Upper lobe of right lung (tissue), 1 donor: ENCODE results near the gene DDX41. TPM values are rescaled to one million over a fixed set of nuclear protein-coding genes. Genes with fewer than 3 reads are reported as not detected.
A peak's percentile ranks its signal among the peaks of the same experiment; 100 is the strongest.
"Not testable (repeated sequence)": the region's sequence is repeated elsewhere in the genome, so short reads cannot be mapped to it uniquely, and the experiment has no call there.

Experiments
- ATAC-seq: fragments of 200-7000 bp; cut with Tn5 transposase; one replicate; pipeline ENCODE4 v1.9.1; 2020; ENCODE audit warnings: mild to moderate bottlenecking, moderate library complexity
- DNase-seq: peaks from one replicate; pipeline ENCODE4 v3.0.0-alpha.2; 2020
- H3K27ac ChIP-seq: fragments of 200-600 bp; one replicate; pipeline ENCODE4 v1.8.0; 2022
- H3K27me3 ChIP-seq: fragments of 200-600 bp; one replicate; pipeline ENCODE4 v1.8.0; 2022; ENCODE audit warnings: mild to moderate bottlenecking
- H3K36me3 ChIP-seq: fragments of 200-600 bp; one replicate; pipeline ENCODE4 v1.8.0; 2022
- H3K4me1 ChIP-seq: fragments of 200-600 bp; one replicate; pipeline ENCODE4 v1.8.0; 2022
- H3K4me3 ChIP-seq: fragments of 200-600 bp; one replicate; pipeline ENCODE4 v1.8.0; 2022; ENCODE audit warnings: mild to moderate bottlenecking
- H3K9me3 ChIP-seq: fragments of 200-600 bp; one replicate; pipeline ENCODE4 v1.8.0; 2022
- intact Hi-C: fragments of 100-400 bp; cut with DNase I; formaldehyde crosslinking; loops from one replicate; pipeline ENCODE4 v1.11.0; 2022
- long read RNA-seq: library from polyadenylated mRNA; unstranded; transcript quantifications from one replicate; pipeline ENCODE4 v2.0.0, GENCODE V29; 2021
- total RNA-seq: library from RNA; stranded (reverse); fragmentation: NEBNext Ultra II Directional; extraction: Animal tissue kit (Norgen Biotek cat#: 25700); gene quantifications from one replicate; pipeline ENCODE4 v1.2.1, GENCODE V29; 2021
- TF ChIP-seq, protein P1 (sequence below): fragments of 200-600 bp; IDR thresholded peaks from one replicate; pipeline ENCODE4 v1.8.0; 2022; ENCODE audit warnings: antibody characterized with exemption
- donor health status: DM: no; HTN: yes; CAD: no; lungs with severe emphysema.

DDX41 gene
- 61.6 TPM for total RNA-seq
- long read RNA-seq, transcript DDX41-208 (17 exons, 2,607 nt), result major isoform, 25 of 48 reads
- long read RNA-seq, partial matches to known transcripts, result 12 of 48 reads
- long read RNA-seq, other reads (novel, unspliced or antisense), result 6 of 48 reads

- intact Hi-C loops, result no loop called here
These were observed at the start of gene DDX41 for GRCh38 chr5:177516601-177517568. Gene DDX41, minus strand, starts transcription at chr5:177516961. Its CDS starts 16 bp downstream, at chr5:177516945.

GRCh38 chr5:177565046-177565445, 48.3 kb upstream of the DDX41 start:
- no peak overlapping the region for H3K4me3 ChIP-seq
- no peaks in the 10 kb centered on the region for H3K36me3 ChIP-seq
- peaks cover 12% of the 10 kb centered on the region for H3K27me3 ChIP-seq
- intact Hi-C loops, result no loop called here
- TF ChIP-seq, protein P1, sequence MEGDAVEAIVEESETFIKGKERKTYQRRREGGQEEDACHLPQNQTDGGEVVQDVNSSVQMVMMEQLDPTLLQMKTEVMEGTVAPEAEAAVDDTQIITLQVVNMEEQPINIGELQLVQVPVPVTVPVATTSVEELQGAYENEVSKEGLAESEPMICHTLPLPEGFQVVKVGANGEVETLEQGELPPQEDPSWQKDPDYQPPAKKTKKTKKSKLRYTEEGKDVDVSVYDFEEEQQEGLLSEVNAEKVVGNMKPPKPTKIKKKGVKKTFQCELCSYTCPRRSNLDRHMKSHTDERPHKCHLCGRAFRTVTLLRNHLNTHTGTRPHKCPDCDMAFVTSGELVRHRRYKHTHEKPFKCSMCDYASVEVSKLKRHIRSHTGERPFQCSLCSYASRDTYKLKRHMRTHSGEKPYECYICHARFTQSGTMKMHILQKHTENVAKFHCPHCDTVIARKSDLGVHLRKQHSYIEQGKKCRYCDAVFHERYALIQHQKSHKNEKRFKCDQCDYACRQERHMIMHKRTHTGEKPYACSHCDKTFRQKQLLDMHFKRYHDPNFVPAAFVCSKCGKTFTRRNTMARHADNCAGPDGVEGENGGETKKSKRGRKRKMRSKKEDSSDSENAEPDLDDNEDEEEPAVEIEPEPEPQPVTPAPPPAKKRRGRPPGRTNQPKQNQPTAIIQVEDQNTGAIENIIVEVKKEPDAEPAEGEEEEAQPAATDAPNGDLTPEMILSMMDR, result no peak
- no peaks in the 10 kb centered on the region for H3K9me3 ChIP-seq
- H3K27ac ChIP-seq, result no peak overlapping the region
- DNase-seq (no peak), ATAC-seq (no peak)
- H3K4me1 ChIP-seq, result no peaks in the 10 kb centered on the region

More at GRCh38 chr5:177516601-177517568, at the start of gene DDX41:
- H3K4me1 ChIP-seq, result peaks cover 8% of the 10 kb centered on the region
- peak within 1 kb of the TSS; percentile 95 for H3K4me3 ChIP-seq
- peaks cover 67% of the 10 kb centered on the region for H3K36me3 ChIP-seq
- H3K27ac ChIP-seq, result peak within 1 kb of the TSS; percentile 85
- ATAC-seq (peak; percentile 94), DNase-seq (peak; percentile 97)
- TF ChIP-seq, protein P1, result no peak
- H3K9me3 ChIP-seq, result no peaks in the 10 kb centered on the region
- no peaks in the 10 kb centered on the region for H3K27me3 ChIP-seq

DNA sequence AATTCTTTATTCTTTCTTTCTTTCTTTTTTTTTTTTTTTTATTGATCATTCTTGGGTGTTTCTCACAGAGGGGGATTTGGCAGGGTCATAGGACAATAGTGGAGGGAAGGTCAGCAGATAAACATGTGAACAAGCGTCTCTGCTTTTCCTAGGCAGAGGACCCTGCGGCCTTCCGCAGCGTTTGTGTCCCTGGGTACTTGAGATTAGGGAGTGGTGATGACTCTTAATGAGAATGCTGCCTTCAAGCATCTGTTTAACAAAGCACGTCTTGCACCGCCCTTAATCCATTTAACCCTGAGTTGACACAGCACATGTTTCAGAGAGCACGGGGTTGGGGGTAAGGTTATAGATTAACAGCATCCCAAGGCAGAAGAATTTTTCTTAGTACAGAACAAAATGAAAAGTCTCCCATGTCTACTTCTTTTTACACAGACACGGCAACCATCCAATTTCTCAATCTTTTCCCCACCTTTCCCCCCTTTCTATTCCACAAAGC, 42.7 kb upstream of the DDX41 start:
- H3K9me3 ChIP-seq, H3K27ac ChIP-seq, H3K4me3 ChIP-seq, H3K27me3 ChIP-seq, H3K36me3 ChIP-seq, DNase-seq, ATAC-seq, intact Hi-C loops, H3K4me1 ChIP-seq: not testable (repeated sequence)

DNA sequence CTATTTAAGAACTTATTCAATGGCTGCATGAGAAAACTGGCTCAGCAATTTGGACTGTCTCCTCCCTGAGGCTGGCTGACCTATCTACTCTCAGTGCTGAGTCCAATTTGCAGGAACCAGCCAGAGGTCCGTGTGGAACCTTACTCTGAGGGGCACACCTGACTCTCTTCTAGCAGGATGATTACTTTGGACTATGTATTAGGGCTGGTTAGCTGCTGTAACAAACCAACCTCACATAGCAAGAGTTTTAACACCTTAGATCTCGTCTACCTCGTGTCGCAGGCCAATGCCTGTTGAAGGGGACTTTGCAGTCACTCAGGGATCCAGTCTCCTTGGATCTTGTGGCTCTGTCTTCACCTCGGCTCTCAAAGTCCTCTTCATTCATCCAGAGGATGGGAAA, 41.0 kb upstream of the DDX41 start:
- DNase-seq (no peak), ATAC-seq (no peak)
- intact Hi-C loops, result no loop called here
- no peak overlapping the region for H3K27ac ChIP-seq
- H3K27me3 ChIP-seq, result no peaks in the 10 kb centered on the region
- H3K36me3 ChIP-seq, result no peaks in the 10 kb centered on the region
- H3K4me3 ChIP-seq, result no peak overlapping the region
- H3K9me3 ChIP-seq, result no peaks in the 10 kb centered on the region
- H3K4me1 ChIP-seq, result peaks cover 7% of the 10 kb centered on the region
- TF ChIP-seq, protein P1, result no peak

- Histone ChIP-seq H3K27ac (no peak overlapping the region), H3K9me3 (no peaks in the 10 kb centered on the region), H3K27me3 (no peaks in the 10 kb centered on the region), H3K4me3 (no peak overlapping the region), H3K4me1 (peaks cover 12% of the 10 kb centered on the region), H3K36me3 (peaks cover 4% of the 10 kb centered on the region)
- TF ChIP-seq, protein P1, result no peak
- ATAC-seq (no peak), DNase-seq (no peak)
- intact Hi-C loops, result no loop called here
These were observed 40.4 kb upstream of the DDX41 start for GRCh38 chr5:177557041-177557647.

GRCh38 chr5:177555665-177556064, 38.9 kb upstream of the DDX41 start:
- H3K27ac ChIP-seq, result no peak overlapping the region
- no peak for ATAC-seq
- intact Hi-C loops, result no loop called here

More at GRCh38 chr5:177555665-177556064, 38.9 kb upstream of the DDX41 start:
- Histone ChIP-seq H3K27me3 (no peaks in the 10 kb centered on the region), H3K9me3 (no peaks in the 10 kb centered on the region), H3K36me3 (peaks cover 13% of the 10 kb centered on the region), H3K4me3 (no peak overlapping the region), H3K4me1 (peaks cover 12% of the 10 kb centered on the region)
- TF ChIP-seq, protein P1, result no peak
- DNase-seq, result no peak
